HTR-8/SVneo (cell line): ENCODE results near the gene SBF2.

Source experiments
- DNase-seq: peaks from one replicate; pipeline ENCODE4 v3.0.0; 2011; ENCODE audit warnings: low spot score, mixed read lengths; ENCODE audit not compliant: insufficient read length
- FAIRE-seq: peaks from 2 replicates; lab custom pipeline; 2011; peaks lifted over from hg19 to GRCh38; lab: Jason Lieb, UNC

SBF2 gene

GRCh38 chr11:9888938-9889337, 405.1 kb downstream of the SBF2 start:
- DNase-seq (no peak), FAIRE-seq (no peak)

- DNase-seq (no peak), FAIRE-seq (no peak)
These were observed 406.5 kb downstream of the SBF2 start for GRCh38 chr11:9887472-9887871.

GRCh38 chr11:9886595-9886994, 407.4 kb downstream of the SBF2 start:
- FAIRE-seq: no peak
- no peak for DNase-seq

- FAIRE-seq (no peak), DNase-seq (no peak)
These were observed 409.4 kb downstream of the SBF2 start for GRCh38 chr11:9884601-9885000.

GRCh38 chr11:9880657-9881056, 413.4 kb downstream of the SBF2 start:
- DNase-seq: no peak
- no peak for FAIRE-seq

GRCh38 chr11:9878936-9879335, 415.1 kb downstream of the SBF2 start:
- no peak for DNase-seq
- no peak for FAIRE-seq

GRCh38 chr11:9876331-9876730, 417.7 kb downstream of the SBF2 start:
- FAIRE-seq: no peak
- DNase-seq: no peak

GRCh38 chr11:9875862-9876261, 418.2 kb downstream of the SBF2 start:
- no peak for DNase-seq
- no peak for FAIRE-seq

- FAIRE-seq (no peak), DNase-seq (no peak)
These were observed 418.6 kb downstream of the SBF2 start for GRCh38 chr11:9875399-9875798.

GRCh38 chr11:9874466-9874865, 419.6 kb downstream of the SBF2 start:
- FAIRE-seq: no peak

GRCh38 chr11:9868641-9869040, 425.4 kb downstream of the SBF2 start:
- FAIRE-seq: no peak
- no peak for DNase-seq

More at GRCh38 chr11:9874466-9874865, 419.6 kb downstream of the SBF2 start:
- no peak for DNase-seq

GRCh38 chr11:9862981-9863380, 431.0 kb downstream of the SBF2 start:
- no peak for DNase-seq
- no peak for FAIRE-seq

GRCh38 chr11:9861860-9862725, 431.9 kb downstream of the SBF2 start:
- FAIRE-seq: peak; percentile 92
- peak; percentile 66 for DNase-seq

GRCh38 chr11:9859554-9860305, 434.3 kb downstream of the SBF2 start:
- no peak for FAIRE-seq
- no peak for DNase-seq

- FAIRE-seq: no peak
- no peak for DNase-seq
These were observed 435.2 kb downstream of the SBF2 start for GRCh38 chr11:9858822-9859221.

GRCh38 chr11:9858218-9858617, 435.8 kb downstream of the SBF2 start:
- FAIRE-seq (no peak), DNase-seq (no peak)

GRCh38 chr11:9855579-9856287, 438.3 kb downstream of the SBF2 start:
- FAIRE-seq: no peak
- DNase-seq: no peak

- no peak for DNase-seq
- no peak for FAIRE-seq
These were observed 440.0 kb downstream of the SBF2 start for GRCh38 chr11:9853929-9854552.

- no peak for DNase-seq
- no peak for FAIRE-seq
These were observed 441.6 kb downstream of the SBF2 start for GRCh38 chr11:9852465-9852864.

- DNase-seq (no peak), FAIRE-seq (no peak)
These were observed 442.7 kb downstream of the SBF2 start for GRCh38 chr11:9851366-9851765.
